GM21515 (cell line): ENCODE measurements around the gene KY.

Experiments used
- ATAC-seq: cut with Tn5 transposase; IDR thresholded peaks from one replicate; pipeline ENCODE4 v1.9.1; 2021; ENCODE audit not compliant: unreplicated experiment

Gene KY

DNA sequence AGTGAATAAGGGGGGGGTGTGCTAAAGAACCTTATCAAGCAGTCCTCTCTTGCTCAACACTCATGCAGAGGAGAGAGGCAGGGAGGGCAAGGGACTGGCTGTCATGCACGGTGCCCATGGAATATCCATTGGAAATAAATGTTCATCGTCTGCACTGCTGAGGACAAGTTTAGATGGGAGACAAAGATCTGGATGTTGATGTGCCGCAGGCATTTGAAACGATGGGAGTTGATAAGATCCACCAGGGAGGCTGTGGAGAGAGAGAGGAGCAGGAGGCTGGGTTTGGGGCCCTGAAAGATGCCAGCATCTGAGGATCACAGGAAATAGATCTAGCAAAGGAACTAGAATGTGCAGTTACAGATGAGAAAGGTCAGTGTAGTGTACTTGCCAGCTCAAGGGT, 88.8 kb downstream of the KY start:
- ATAC-seq, result no peak

- ATAC-seq, result no peak
These were observed 91.2 kb downstream of the KY start for GRCh38 chr3:134559591-134559990.
